HG03196 (cell line): Measurements from ENCODE around the gene TFF2.

ENCODE experiments used
- ATAC-seq: cut with Tn5 transposase; IDR thresholded peaks from one replicate; pipeline ENCODE4 v1.9.1; 2021; ENCODE audit not compliant: unreplicated experiment

Gene TFF2

GRCh38 chr21:42321845-42322244 is 28.9 kb downstream of the TFF2 start:
- no peak for ATAC-seq

GRCh38 chr21:42321231-42321630 is 29.6 kb downstream of the TFF2 start:
- no peak for ATAC-seq

- ATAC-seq = no peak
Observed at GRCh38 chr21:42320791-42321190, 30.0 kb downstream of the TFF2 start.

GRCh38 chr21:42319851-42320572 is 30.8 kb downstream of the TFF2 start:
- no peak for ATAC-seq

GRCh38 chr21:42319376-42319775 is 31.4 kb downstream of the TFF2 start:
- no peak for ATAC-seq

- ATAC-seq = no peak
Observed at GRCh38 chr21:42317826-42318746, 32.7 kb downstream of the TFF2 start.

- no peak for ATAC-seq
Observed at GRCh38 chr21:42317341-42317741, 33.5 kb downstream of the TFF2 start.

GRCh38 chr21:42316891-42317290 is 33.9 kb downstream of the TFF2 start:
- no peak for ATAC-seq

- ATAC-seq = no peak
Observed at GRCh38 chr21:42315296-42315891, 35.4 kb downstream of the TFF2 start, which contains the start of gene TFF3. TSS of gene TFF3 (minus strand) at chr21:42315409. CDS start at chr21:42315374, 35 bp downstream.

- ATAC-seq = no peak
Observed at GRCh38 chr21:42314616-42315295, 36.0 kb downstream of the TFF2 start.

- ATAC-seq = no peak
Observed at GRCh38 chr21:42313501-42313969, 37.3 kb downstream of the TFF2 start.

GRCh38 chr21:42312626-42313104 is 38.1 kb downstream of the TFF2 start:
- no peak for ATAC-seq

GRCh38 chr21:42311816-42312625 is 38.8 kb downstream of the TFF2 start:
- ATAC-seq = no peak

- no peak for ATAC-seq
Observed at GRCh38 chr21:42311160-42311559, 39.6 kb downstream of the TFF2 start.

- ATAC-seq = no peak
Observed at GRCh38 chr21:42310411-42311001, 40.3 kb downstream of the TFF2 start.

- no peak for ATAC-seq
Observed at GRCh38 chr21:42309753-42310213, 41.0 kb downstream of the TFF2 start.

- no peak for ATAC-seq
Observed at GRCh38 chr21:42308914-42309752, 41.7 kb downstream of the TFF2 start.

GRCh38 chr21:42308161-42308913 is 42.5 kb downstream of the TFF2 start:
- no peak for ATAC-seq
